HepG2 (cell line): ENCODE data around the gene CDH13. TPM values are rescaled to one million over a fixed set of nuclear protein-coding genes. Genes with fewer than 3 reads are reported as not detected.

ENCODE experiments used
- GLMP ChIP-seq: sonication (generic); formaldehyde crosslinking; IDR thresholded peaks from 2 replicates; pipeline ENCODE4 v1.9.0; 2021; ENCODE audit warnings: missing genetic modification reagents, mild to moderate bottlenecking, borderline replicate concordance
- GTF3A ChIP-seq: sonication (generic); formaldehyde crosslinking; conservative IDR thresholded peaks from 2 replicates; pipeline ENCODE4 v1.4.0; 2020; ENCODE audit warnings: mild to moderate bottlenecking, missing genetic modification reagents
- KMT2A ChIP-seq: sonication (generic); formaldehyde crosslinking; IDR thresholded peaks from 2 replicates; pipeline ENCODE4 v1.4.0; 2020; ENCODE audit warnings: missing genetic modification reagents
- MIXL1 ChIP-seq: IDR thresholded peaks from 2 replicates; pipeline ENCODE4 v1.6.1; 2016
- MTERF4 ChIP-seq: sonication (generic); formaldehyde crosslinking; IDR thresholded peaks from 2 replicates; pipeline ENCODE4 v1.8.0; 2023; ENCODE audit warnings: mild to moderate bottlenecking, missing genetic modification reagents
- NCOA1 ChIP-seq: sonication (generic); formaldehyde crosslinking; IDR thresholded peaks from 2 replicates; pipeline ENCODE4 v1.9.0; 2021; ENCODE audit warnings: missing genetic modification reagents
- NPAS2 ChIP-seq: sonication (generic); formaldehyde crosslinking; IDR thresholded peaks from 2 replicates; pipeline ENCODE4 v1.8.0; 2022; ENCODE audit warnings: mild to moderate bottlenecking, missing genetic modification reagents, borderline replicate concordance
- PITX1 ChIP-seq: sonication (generic); formaldehyde crosslinking; IDR thresholded peaks from 2 replicates; pipeline ENCODE4 v1.5.1; 2020; ENCODE audit warnings: mild to moderate bottlenecking, missing genetic modification reagents
- SOX13 ChIP-seq, 3 experiments: fragments of 450-650 bp in 1 of 3; sonication (generic) in 1 of 3; formaldehyde crosslinking in 1 of 3; IDR thresholded peaks in 2 of 3; conservative IDR thresholded peaks in 1 of 3; 2 replicates each; pipeline versions ENCODE4 v1.5.0 to v1.6.1; 2016 to 2020; ENCODE audit warnings: antibody characterized with exemption in 1 of 3, mild to moderate bottlenecking in 1 of 3, missing compliant biosample characterization in 1 of 3, missing genetic modification reagents in 1 of 3, moderate library complexity in 1 of 3
- ZBTB14 ChIP-seq: sonication (generic); formaldehyde crosslinking; IDR thresholded peaks from 2 replicates; pipeline ENCODE4 v1.4.0; 2020; ENCODE audit warnings: missing genetic modification reagents
- ZBTB25 ChIP-seq: IDR thresholded peaks from 2 replicates; pipeline ENCODE4 v1.6.1; 2018; ENCODE audit warnings: missing genetic modification reagents
- ZNF280D ChIP-seq: sonication (generic); formaldehyde crosslinking; IDR thresholded peaks from 2 replicates; pipeline ENCODE4 v1.5.1; 2020; ENCODE audit warnings: mild to moderate bottlenecking, missing genetic modification reagents
- ZNF432 ChIP-seq: sonication (generic); formaldehyde crosslinking; IDR thresholded peaks from 2 replicates; pipeline ENCODE4 v1.5.0; 2020; ENCODE audit warnings: missing genetic modification reagents, mild to moderate bottlenecking, borderline replicate concordance
- ZNF550 ChIP-seq: sonication (generic); formaldehyde crosslinking; IDR thresholded peaks from 2 replicates; pipeline ENCODE4 v1.4.0; 2020; ENCODE audit warnings: mild to moderate bottlenecking, missing genetic modification reagents, borderline replicate concordance
- ZNF605 ChIP-seq: sonication (generic); formaldehyde crosslinking; IDR thresholded peaks from 2 replicates; pipeline ENCODE4 v1.8.0; 2022; ENCODE audit warnings: mild to moderate bottlenecking, missing genetic modification reagents
- ZNF615 ChIP-seq: sonication (generic); formaldehyde crosslinking; IDR thresholded peaks from 2 replicates; pipeline ENCODE4 v1.5.0; 2020; ENCODE audit warnings: mild to moderate bottlenecking, missing genetic modification reagents, borderline replicate concordance
- ZNF746 ChIP-seq: sonication (generic); formaldehyde crosslinking; IDR thresholded peaks from 2 replicates; pipeline ENCODE4 v1.8.0; 2022; ENCODE audit warnings: mild to moderate bottlenecking, missing genetic modification reagents
- ZNF761 ChIP-seq: sonication (generic); formaldehyde crosslinking; conservative IDR thresholded peaks from 2 replicates; pipeline ENCODE4 v1.4.0; 2020; ENCODE audit warnings: mild to moderate bottlenecking, missing genetic modification reagents
- polyA plus RNA-seq, 8 experiments: library from polyadenylated mRNA; depleted of rRNA in 3 of 8; stranded (reverse) in 7 of 8; unstranded in 1 of 8; fragments of >200 nt; fragmentation: Illumina TruSeq in 4 of 8; extraction: Trizol in 4 of 8; gene quantifications; 2 replicates each; pipeline versions ENCODE4 v1.2.1 to v1.2.3, GENCODE V29; 2011 to 2016; ENCODE audit warnings: low read depth in 4 of 8, missing spikeins in 1 of 8, mixed read lengths in 1 of 8; ENCODE audit not compliant: insufficient read depth in 1 of 8
- total RNA-seq, 5 experiments: library from RNA; depleted of rRNA; stranded (reverse); fragments of >200 nt; fragmentation: Illumina TruSeq; extraction: Trizol; gene quantifications; 2 replicates each; pipeline ENCODE4 v1.2.3, GENCODE V29; 2016; ENCODE audit warnings: low read depth in 1 of 5
- TF ChIP-seq, protein P1 (sequence below): sonication (generic); formaldehyde crosslinking; IDR thresholded peaks from 2 replicates; pipeline ENCODE4 v1.8.0; 2022; ENCODE audit warnings: mild to moderate bottlenecking, missing genetic modification reagents, moderate library complexity

CDH13 gene
- total and polyA plus RNA-seq, 2 of the 13 experiments (the other 11 are each of a cell fraction or from before 2014, with no cell fraction given) = not detected

DNA sequence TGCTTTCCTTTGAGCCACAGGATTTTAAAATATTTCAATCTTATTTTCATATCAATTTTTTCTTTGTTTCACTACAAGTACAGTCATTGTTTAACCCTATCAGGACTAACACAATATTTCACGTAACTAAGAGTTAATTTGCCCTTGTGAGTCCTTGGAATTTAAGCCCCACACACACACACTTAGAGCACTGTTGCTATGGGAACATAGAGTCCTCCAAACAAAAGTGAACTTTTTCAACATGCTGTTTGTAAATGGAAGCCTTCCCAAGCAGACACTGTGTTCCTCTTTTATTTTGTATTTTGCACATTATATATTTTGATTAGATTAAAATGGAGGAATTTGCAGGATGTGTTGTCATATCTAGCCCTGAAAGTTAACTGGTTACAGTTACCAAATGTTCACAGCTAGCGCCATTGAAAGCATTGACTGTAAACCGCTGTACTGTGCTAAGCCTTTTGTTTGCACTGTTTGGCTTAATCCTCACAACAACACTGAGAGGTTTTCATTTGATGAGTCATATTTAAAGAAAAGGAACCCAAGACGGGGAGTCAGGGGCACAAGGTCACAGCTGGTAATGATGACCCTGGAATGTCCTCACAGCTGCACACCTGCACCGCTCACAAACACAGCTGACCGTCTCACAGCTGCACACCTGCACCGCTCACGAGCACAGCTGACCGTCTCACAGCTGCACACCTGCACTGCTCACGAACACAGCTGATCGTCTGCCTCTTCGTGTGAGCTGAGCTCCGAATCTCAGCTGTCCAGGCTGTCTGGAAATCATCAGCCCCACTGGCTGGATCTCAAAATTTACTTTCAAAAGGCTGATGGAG lies 1187.3 kb downstream of the CDH13 start (continued):
- TF ChIP-seq GLMP (CRISPR knock-in tag) (no peak), ZNF605 (CRISPR knock-in tag) (no peak), MTERF4 (CRISPR knock-in tag) (no peak), ZNF615 (CRISPR knock-in tag) (no peak), ZNF761 (no peak), ZNF746 (CRISPR knock-in tag) (no peak), ZBTB25 (CRISPR knock-in tag) (no peak), SOX13 (IDR thresholded peaks at IDR 0.05) (no peak), SOX13 (CRISPR knock-in tag; conservative IDR thresholded peaks at IDR 0.05 in 1 of 2, IDR thresholded peaks at IDR 0.05 in 1 of 2) (peak in 1 of 2 experiments; percentile 87; a peak in 2 of 4 replicates), ZNF280D (CRISPR knock-in tag) (no peak), NPAS2 (CRISPR knock-in tag) (no peak), KMT2A (no peak), NCOA1 (CRISPR knock-in tag) (no peak), ZNF432 (CRISPR knock-in tag) (no peak), ZBTB14 (CRISPR knock-in tag) (no peak), ZNF550 (CRISPR knock-in tag) (no peak), PITX1 (peak; percentile 98), GTF3A (CRISPR knock-in tag) (no peak), MIXL1 (CRISPR knock-in tag) (no peak)
- TF ChIP-seq, protein P1, sequence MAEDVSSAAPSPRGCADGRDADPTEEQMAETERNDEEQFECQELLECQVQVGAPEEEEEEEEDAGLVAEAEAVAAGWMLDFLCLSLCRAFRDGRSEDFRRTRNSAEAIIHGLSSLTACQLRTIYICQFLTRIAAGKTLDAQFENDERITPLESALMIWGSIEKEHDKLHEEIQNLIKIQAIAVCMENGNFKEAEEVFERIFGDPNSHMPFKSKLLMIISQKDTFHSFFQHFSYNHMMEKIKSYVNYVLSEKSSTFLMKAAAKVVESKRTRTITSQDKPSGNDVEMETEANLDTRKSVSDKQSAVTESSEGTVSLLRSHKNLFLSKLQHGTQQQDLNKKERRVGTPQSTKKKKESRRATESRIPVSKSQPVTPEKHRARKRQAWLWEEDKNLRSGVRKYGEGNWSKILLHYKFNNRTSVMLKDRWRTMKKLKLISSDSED (CRISPR knock-in tag) = no peak
